NCI-H82 (cell line): ENCODE data around the gene RFC3.
"Not testable (repeated sequence)": the region's sequence is repeated elsewhere in the genome, so short reads cannot be mapped to it uniquely, and the experiment has no call there.

Experiments
- DNase-seq: peaks from one replicate; lab custom pipeline; 2025; lab: John Stamatoyannopoulos, UW

Gene RFC3

DNA sequence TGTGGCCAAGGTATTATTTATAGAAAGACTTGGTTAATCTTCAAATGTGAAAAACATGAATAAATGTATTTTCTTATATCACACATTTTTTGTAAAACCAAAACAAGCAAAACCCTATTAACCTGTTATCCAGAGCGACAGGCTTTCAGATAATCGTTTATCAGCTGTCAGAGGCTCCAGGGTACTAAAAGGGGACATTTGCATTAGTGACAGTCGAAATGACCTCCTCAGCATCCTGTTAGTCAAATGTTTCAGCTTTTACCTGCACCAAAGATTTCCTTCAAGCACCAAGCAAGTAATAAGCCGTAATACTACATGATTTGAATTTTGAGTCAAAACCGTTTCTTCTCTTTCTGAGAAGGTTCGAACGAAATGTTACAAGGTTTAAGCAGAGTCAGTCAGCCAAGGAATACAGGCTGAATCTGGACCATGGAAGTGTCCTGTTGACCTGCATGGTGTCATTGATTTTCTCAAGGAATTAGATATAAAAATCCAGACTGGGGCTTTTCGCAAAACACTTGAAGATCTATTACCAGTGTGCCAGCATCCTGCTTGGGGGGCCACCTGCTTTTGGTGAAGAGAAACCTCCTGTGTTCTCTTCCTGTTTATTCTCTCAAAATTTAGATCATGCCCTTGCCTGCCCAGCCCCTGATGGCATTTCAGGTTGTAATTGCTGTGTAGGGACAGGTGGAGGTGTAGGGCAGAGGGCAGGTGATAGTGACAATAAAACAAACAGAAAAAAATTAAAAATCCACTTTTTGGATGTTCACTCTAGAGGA lies 11.3 kb upstream of the RFC3 start:
- DNase-seq, result no peak

DNA sequence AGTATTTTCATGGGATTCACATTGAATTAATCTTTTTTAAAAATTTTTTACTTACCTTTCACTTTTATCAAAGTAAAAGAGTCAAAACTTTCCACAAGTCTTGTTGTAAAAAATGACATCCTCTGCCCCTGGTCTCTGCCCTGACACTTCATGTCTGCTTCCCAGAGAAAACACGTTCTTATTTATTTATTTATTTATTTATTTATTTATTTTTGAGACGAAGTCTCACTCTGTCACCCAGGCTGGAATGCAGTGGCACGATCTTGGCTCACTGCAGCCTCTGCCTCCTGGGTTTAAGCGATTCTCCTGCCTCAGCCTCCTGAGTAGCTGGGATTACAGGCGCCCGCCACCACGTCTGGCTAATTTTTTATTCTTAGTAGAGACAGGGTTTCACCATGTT lies 5.1 kb upstream of the RFC3 start:
- not testable (repeated sequence) for DNase-seq

DNA sequence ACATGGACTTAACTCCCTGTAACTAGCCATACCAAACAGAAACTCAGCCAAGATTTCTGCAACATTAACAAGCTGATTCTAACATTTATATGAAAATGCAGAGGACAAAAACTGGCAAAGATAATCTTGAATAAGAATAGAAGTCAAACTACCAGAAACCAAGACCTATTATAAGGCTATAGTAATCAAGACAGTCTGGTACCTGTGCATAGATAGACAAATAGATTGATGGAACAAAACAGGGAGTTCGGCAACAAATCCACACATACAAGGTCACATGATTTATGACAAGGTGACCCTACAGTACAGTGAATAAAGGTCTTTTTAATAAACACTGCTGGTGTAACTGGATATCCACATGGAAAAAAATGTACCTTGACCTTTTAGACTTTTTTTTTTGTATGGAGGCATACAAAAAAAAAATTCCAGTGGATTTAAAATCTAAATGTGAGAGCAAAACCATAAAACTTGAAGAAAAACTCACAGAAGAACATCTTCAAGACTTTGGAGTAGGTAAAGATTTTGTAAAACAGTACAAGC lies 2.9 kb upstream of the RFC3 start:
- DNase-seq, result no peak

DNA sequence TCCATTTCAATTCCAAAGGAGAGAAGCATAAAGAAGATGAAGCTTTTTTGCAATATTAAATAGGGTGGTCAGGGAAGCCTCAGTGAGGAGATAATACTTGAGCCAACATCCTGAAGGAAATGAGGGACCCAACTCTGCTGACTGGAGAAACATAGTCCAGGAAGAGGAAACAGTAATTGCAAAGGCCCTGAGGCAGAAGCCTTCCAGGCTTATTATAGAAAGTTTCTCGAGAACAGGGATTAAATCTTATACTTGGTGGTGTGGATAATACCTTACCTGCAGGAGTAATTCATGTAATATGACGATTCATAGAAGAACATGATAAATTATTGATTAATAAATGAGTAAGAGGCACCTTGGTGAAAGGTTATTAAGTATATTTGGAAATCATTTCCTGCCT lies 1.0 kb upstream of the RFC3 start:
- DNase-seq, result no peak

DNA sequence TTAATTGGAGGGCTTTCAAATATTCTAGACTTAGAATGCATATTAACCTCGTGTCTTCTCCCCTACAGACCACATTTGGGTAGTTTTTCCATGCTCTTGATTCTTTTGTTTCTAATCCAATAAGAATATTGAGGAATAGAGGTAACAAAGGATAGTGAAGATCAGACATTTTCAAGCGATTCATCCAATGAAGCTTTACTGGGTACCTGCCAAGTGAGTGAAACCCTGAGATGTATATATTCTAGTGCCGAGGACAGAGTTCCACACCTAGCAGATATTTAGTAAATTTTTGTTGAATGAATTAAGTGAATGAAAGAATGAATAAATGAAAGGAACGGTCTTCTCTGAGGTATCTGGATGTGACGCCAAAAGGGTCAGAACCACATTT lies 442 bp upstream of the RFC3 start:
- peak; percentile 46 for DNase-seq

DNA sequence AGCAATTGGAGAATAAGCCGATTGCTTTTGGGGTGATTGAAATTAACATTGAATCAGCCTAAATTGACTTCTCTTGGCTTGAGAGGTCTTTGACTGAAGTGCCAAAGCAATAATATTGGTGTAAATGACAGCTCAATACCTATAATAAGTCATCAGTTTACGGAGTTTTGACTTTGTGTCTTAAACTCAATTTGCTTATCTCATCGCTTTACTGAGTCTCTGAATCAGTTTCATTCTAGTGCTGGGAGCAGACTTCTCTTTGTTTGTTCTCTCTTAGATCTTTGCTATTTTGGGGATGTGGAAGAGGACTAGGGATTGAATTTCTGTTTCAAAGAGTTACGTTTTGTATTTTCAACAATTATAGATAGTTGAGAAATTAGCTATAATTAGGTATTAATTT lies 7.1 kb downstream of the RFC3 start:
- DNase-seq, result no peak

DNA sequence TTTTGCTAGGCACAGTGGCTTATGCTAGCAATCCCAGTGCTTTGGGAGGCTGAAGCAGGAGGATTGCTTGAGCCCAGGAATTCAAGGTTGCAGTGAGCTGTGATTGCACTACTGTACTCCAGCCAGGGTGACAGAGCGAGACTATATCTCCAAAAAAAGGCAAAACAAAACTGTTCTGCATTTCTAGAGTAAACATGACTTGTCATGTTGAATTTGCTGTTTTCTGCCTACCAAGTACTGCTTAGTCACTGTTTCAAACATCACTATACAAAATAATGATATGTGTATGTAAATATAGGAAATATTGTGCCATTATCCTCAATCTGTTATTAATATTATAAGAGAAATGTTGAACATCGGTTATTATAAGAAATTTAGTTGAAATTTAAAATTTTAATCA lies 9.2 kb downstream of the RFC3 start:
- no peak for DNase-seq

DNA sequence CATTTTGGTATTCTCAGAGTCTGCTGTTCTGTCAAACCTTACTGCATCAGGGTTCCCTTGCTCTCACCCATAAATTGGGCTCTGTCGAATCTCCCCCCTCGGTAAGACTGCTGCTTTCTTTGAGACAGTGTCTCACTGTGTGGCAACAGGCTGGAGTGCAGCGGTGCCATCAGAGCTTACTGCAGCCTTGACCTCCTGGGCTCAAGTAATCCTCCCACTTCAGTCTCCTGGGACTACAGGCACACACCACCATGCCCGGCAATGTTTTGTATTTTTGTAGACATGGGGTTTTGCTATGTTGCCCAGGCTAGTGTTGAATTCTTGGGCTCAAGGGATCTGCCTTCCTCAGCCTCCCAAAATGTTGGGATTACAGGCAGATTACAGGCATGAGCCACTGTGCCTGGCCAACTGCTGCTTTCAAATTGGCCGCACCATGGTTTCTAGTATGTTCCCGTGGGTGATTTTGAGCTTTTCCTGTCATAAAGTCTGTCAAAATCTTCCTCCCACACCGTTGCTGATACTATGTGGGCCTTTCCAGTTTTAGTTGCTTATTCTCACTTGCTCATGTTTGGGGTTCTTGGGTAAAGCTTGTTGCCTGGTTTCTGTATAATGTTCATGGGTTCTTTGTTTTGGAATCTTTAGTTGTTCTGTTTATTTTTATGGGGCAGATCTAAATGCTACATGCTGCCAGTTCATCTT lies 10.6 kb downstream of the RFC3 start:
- no peak for DNase-seq

DNA sequence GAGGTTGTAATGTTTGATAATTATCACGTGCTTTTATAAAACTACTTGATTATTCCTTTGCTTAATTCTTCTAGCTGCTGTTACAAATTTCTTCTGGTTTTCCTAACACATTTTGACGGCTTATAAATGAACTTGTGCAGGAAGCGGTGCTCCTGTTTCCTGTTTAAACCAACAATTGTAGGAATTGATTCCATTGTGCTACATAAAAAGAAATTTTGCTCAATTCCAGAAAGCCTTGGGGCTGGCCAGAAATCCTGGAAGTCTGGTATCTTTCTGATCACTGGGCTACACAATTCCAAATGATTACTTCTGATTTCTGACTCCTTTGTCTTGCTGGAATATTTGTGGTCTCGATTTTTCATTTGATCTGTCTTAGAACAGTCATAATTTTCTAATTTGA lies 14.9 kb downstream of the RFC3 start:
- DNase-seq, result no peak

DNA sequence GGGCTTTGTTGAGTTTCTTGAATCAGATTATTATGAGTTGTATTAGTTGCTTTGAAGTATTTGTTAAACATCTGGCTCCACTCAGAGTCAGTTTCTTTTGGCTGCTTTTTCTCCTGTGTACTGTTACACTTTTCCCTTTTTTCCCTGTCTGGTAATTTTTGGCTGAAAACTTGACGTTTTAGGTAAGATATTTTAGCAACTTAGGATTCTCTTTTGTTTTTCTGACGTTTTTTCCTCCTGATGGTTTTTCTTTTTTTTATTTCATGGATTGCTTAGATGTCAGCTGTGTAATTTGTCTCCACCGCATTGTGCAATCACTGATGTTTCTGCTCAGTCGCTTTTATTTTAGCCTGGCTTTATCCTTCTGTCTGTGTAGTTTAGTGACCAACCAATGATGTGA lies 20.7 kb downstream of the RFC3 start:
- no peak for DNase-seq

DNA sequence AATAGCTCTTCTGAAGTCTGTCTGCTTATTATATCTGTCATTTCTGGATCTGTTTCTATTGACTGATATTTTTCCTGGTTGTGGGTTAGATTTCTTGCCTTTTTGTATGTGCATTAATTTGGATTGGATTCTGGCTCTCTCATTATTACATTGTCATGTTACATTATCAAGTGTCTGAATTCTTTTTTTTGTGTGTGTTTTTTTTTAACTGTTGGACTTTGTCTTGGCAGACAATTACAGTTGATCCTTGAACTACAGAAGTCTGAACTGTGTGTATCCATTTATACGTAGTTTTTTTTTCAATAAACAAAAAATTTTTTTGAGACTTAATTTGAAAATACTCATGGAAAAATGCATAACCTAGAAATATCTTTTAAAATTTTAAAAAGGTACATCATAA lies 22.5 kb downstream of the RFC3 start:
- DNase-seq, result no peak

DNA sequence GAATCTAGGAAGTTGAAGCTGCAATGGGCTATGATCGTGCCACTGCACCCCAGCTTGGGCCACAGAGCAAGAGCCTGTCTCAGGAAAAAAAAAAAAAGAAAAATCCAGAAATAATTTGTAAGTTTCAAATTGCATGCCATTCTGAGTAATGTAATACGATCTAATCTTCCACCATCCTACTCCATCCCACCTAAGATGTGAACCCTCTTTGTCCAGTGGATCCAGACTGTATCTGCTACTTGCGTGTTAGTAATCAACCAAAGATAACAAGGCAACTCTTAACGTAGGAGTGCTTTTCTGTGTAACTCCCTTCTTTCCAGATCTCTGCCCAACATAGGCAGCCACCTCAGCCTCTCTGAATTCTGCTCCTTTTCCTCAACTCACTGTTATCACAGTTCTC lies 24.3 kb downstream of the RFC3 start:
- DNase-seq, result no peak

DNA sequence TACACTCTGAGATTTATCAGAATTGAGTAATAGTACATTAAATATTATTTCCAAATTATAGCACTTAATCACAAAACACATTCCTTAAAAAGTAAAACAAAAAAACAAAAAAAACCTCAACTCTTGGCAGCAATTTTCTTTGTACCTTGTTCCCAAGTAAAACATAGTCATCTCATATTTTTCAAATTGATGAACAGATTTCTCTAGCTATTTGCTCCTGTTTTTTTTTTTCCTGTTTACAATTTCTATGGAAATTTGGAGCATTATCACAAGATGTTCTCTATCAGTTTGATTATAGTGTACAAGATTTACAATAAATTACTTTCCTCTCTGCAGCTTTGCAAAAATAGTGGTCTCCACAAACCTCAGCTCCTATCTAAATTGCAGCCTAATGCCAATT lies 25.0 kb downstream of the RFC3 start:
- no peak for DNase-seq

DNA sequence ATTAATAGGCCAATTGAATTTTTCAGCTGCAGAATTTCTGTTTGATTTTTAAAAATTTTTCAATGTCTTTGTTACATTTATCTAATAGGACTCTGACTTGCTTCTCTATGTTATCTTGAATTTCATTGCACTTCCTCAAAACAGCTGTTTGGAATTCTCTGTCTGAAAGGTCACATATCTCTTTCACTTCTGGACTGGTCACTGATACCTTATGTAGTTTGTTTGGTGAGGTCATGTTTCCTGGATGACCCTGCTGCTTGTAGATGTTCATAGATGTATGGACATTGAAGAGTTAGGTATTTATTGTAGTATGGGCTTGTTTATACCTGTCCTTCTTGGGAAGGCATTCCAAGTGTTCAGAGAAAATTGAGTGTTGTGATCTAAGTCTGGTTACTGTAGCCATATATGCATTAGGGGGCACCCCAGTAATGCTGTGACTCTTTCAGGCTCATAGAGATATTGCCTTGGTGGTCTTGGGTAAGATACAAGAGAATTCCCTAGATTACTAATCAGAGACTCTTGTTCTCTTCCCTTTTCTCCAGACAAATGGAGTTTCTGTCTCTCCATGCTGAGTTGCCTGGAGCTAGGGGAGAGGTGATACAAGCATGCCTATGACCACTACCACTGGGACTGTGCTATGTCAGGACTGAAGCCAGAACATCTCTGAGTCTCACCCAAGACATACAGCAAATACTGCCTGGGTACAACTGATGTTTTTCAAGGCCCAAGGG lies 27.8 kb downstream of the RFC3 start:
- no peak for DNase-seq

DNA sequence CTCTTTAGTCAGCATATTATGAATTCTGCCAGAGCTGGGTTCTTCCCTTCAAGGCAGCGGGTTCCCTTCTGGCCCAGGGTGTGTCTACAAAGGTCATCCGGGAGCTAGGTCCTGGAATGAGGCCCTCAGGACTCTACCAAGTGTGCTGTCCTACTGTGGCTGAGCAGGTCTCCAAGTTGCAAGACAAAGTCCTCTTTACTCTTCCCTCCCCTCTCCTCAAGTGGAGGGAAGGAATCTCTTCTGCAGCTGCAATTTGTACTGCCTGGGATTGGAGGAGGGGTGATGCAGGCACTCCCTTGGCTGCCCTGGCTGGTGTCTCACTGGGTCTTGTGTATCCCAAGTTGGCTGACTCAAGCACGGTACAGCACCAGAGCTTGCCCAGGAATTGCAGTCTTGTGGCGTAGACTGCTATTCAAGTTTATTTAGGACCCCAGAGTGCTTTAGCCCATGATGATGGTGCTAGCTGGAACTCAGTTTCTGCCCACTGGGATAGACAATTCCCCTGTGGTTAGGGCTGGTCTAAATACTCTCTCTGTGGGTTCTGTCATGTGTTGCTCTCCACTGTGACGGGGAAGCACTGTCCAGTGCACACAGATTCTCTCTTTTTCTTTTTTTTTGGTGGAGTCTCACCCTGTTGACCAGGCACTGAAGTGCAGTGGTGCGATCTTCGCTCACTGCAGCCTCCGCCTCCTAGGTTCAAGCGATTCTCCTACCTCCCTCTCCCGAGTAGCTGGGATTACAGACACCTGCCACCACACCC lies 28.5 kb downstream of the RFC3 start:
- DNase-seq, result no peak

DNA sequence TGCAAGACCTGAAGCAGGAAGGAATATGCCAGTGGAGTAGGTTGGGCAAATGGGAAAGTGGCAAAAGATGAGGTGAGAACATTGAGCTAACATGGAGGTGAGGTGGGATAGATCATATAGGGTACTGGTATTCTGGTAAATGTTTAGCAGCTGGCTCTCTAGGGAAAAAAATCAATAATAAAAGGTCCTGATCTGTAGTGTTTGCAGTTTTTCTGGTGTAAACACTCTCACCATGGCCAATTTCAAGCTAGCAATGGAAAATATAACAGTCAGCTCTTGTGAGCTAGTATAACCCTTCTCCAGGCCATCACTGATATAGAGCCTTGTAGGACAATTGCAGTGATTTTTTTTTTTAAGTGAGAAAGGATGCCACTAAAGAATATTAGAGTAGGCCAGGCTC lies 31.3 kb downstream of the RFC3 start:
- no peak for DNase-seq

DNA sequence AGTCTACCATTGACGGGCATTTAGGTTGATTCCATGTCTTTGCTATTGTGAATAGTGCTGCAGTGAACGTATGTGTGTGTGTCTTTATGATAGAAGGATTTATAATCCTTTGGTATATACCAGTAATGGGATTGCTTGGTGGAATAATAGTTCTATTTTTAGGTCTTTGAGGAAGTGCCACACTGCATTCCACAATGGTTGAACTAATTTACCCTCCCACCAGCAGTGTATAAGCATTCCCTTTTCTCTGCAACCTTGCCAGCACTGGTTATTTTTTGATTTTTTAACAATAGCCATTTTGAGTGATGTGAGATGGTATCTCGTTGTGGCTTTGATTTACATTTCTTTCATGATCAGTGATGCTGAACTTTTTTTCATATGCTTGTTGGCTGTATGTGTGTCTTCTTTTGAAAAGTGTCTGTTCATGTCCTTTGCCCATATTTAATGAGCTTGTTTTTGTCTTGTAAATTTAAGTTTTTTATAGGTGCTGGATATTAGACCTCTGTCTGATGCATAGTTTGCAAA lies 37.5 kb downstream of the RFC3 start:
- DNase-seq, result peak; percentile 31

DNA sequence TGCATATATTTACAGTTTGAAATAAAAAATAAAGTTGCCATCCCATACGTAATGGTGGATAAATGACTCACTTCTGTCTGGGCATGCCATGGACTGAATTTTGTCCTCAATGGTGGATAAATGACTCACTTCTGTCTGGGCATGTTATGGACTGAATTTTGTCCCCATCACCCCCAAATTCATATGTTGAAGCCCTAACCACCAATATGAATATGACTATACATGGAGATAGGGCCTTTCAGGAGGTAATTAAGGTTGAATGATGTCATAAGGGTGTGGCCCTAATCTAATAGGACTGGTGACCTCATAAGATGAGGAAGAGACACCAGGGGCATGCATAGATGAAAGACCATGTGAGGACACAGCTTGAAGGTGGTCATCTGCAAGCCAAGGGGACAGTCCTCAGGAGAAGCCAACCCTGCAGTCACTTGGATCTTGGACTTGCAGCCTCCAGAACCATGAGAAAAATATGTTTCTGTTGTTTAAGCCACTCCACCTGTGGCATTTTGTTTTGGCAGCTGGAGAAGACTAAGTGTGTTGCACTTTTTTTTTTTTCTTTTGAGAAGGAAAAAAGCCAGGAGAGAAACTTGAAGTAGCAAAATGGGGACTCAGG lies 41.8 kb downstream of the RFC3 start:
- no peak for DNase-seq

DNA sequence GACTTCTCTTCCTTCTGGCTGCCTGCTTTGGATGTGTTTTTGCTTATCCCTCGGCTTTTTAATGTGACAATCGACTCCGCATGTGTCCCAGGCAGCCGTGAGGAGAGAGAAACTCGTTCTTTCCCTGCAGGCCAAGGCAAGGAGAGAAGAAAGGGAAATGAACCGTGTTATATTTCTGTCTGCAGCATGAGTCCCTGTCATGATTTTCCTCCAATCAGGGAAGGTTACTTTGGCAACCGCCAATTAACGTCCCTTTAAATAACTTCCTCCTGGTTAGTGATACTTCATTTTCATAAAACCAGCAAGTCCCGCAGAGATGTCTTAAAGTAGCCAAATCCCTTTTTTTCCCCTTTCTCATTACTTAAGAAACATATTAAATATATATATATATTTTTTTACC lies 42.6 kb downstream of the RFC3 start:
- DNase-seq, result no peak

DNA sequence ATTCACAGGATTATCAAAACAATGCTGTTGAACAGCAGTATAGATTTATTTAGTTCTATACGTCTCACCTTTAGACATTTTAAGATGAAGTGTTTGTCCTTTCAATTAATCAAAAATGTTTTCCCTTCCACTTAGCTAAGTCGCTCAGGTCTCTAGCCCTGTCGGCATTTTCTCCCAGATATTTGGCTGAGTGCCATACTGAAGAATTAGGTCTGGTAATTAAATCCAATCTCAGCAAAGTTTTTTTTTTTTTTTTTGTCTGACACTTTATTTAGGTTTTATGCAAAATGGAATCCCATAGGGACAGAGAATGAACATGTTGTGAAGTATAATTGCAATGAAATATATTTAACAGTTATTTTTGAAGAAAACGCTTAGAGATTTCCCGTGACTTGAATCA lies 44.1 kb downstream of the RFC3 start:
- peak; percentile 83 for DNase-seq

DNA sequence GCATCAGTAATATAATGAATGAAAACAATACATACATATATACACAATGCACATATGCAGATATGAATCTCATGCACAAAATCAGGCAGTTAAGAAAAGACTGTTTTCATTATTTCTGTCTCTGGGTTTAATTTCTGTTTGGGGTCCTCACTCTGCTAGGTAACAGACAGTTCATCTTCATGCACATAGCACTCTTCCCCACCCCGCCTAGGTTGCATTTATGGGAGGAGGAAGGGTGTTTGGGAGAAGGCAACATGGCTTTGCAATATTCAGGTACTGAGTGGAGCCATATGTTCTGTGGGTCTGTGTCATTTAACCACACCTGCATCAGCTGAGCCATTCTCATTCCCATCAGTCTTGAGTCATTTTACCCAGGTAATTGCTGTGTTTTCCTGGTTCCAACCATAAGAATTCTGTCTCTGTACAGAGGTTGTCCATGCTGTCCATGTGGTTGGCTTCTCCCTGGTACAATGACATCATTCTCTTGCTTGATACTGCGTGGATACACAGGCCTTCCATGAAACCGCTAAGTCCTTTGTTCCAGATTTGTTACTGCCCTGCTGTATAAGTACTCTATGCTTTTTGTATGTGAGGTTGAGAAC lies 45.3 kb downstream of the RFC3 start:
- DNase-seq, result no peak
